Measurements from ENCODE around the gene PMS2. TPM values are rescaled to one million over a fixed set of nuclear protein-coding genes. Genes with fewer than 3 reads are reported as not detected.

PMS2 gene
- total and polyA plus RNA-seq, 2 donors from 2014 or later, result 8.9 to 21.6 TPM

GRCh38 chr7:6023974-6024435 is 15.2 kb upstream of the PMS2 start:
- Histone ChIP-seq H3K4me3 (ENCODE audit: low read length in 3 of 3) (no peak overlapping the region), H3K36me3 (ENCODE audit: control insufficient read depth in 2 of 3, insufficient read depth in 3 of 3, low read length in 3 of 3) (peaks cover 24 to 74% (median 36%) of the 10 kb centered on the region in 3 donors), H3K27ac (ENCODE audit: low read depth in 2 of 2, low read length in 2 of 2) (no peak overlapping the region), H3K9ac (ENCODE audit: low read length in 3 of 3) (no peak overlapping the region), H3K9me3 (ENCODE audit: control insufficient read depth in 2 of 3, insufficient read depth in 1 of 3, low read length in 3 of 3) (no peaks in the 10 kb centered on the region), H3K4me1 (ENCODE audit: control insufficient read depth in 2 of 3, insufficient read depth in 2 of 3, low read depth in 1 of 3, low read length in 3 of 3) (no peaks in the 10 kb centered on the region), H3K27me3 (ENCODE audit: control insufficient read depth, insufficient read depth, low read length) (no peaks in the 10 kb centered on the region)
- intact Hi-C loops (cut with DNase I), result no loop called here
- FAIRE-seq (no peak), DNase-seq (peak in 1 of 5 donors; percentile 2)
- no peak for TF ChIP-seq CTCF (IDR thresholded peaks at IDR 0.05; ENCODE audit: borderline replicate concordance, extremely low read depth, insufficient read depth)

GRCh38 chr7:6022707-6023106 is 13.9 kb upstream of the PMS2 start:
- H3K27ac ChIP-seq (ENCODE audit: low read depth in 2 of 2, low read length in 2 of 2), result no peak overlapping the region
- H3K4me1 ChIP-seq (ENCODE audit: control insufficient read depth in 2 of 3, insufficient read depth in 2 of 3, low read depth in 1 of 3, low read length in 3 of 3), result no peaks in the 10 kb centered on the region
- no peaks in the 10 kb centered on the region for H3K9me3 ChIP-seq (ENCODE audit: control insufficient read depth in 2 of 3, insufficient read depth in 1 of 3, low read length in 3 of 3)
- intact Hi-C loops (cut with DNase I), result no loop called here
- H3K27me3 ChIP-seq (ENCODE audit: control insufficient read depth, insufficient read depth, low read length), result no peaks in the 10 kb centered on the region
- TF ChIP-seq CTCF (IDR thresholded peaks at IDR 0.05; ENCODE audit: borderline replicate concordance, extremely low read depth, insufficient read depth), result no peak
- peak in 1 of 5 donors; percentile 3 for DNase-seq
- no peak for FAIRE-seq
- peaks cover 22 to 61% (median 41%) of the 10 kb centered on the region in 3 donors for H3K36me3 ChIP-seq (ENCODE audit: control insufficient read depth in 2 of 3, insufficient read depth in 3 of 3, low read length in 3 of 3)
- H3K9ac ChIP-seq (ENCODE audit: low read length in 3 of 3), result no peak overlapping the region
- no peak overlapping the region for H3K4me3 ChIP-seq (ENCODE audit: low read length in 3 of 3)

- no peaks in the 10 kb centered on the region for H3K9me3 ChIP-seq (ENCODE audit: control insufficient read depth in 2 of 3, insufficient read depth in 1 of 3, low read length in 3 of 3)
- H3K27ac ChIP-seq (ENCODE audit: low read depth in 2 of 2, low read length in 2 of 2), result peak overlapping the region in 1 of 2 donors; percentile 53
- no peak for FAIRE-seq
- no peak overlapping the region for H3K9ac ChIP-seq (ENCODE audit: low read length in 3 of 3)
- no peak overlapping the region for H3K4me3 ChIP-seq (ENCODE audit: low read length in 3 of 3)
- intact Hi-C loops (cut with DNase I), result no loop called here
- peaks cover 19 to 47% (median 44%) of the 10 kb centered on the region in 3 donors for H3K36me3 ChIP-seq (ENCODE audit: control insufficient read depth in 2 of 3, insufficient read depth in 3 of 3, low read length in 3 of 3)
- H3K27me3 ChIP-seq (ENCODE audit: control insufficient read depth, insufficient read depth, low read length), result no peaks in the 10 kb centered on the region
- no peak for TF ChIP-seq CTCF (IDR thresholded peaks at IDR 0.05; ENCODE audit: borderline replicate concordance, extremely low read depth, insufficient read depth)
- DNase-seq, result peak in 1 of 5 donors; percentile 3
- peaks cover 0 to 1% (median 0%) of the 10 kb centered on the region in 3 donors for H3K4me1 ChIP-seq (ENCODE audit: control insufficient read depth in 2 of 3, insufficient read depth in 2 of 3, low read depth in 1 of 3, low read length in 3 of 3)
Observed at GRCh38 chr7:6020371-6021286, 11.8 kb upstream of the PMS2 start.

All from kidney (tissue), 14 donors.